CD14-positive monocyte (primary cell): ENCODE results near the gene CIZ1. TPM values are rescaled to one million over a fixed set of nuclear protein-coding genes. Genes with fewer than 3 reads are reported as not detected.

Experiments used
- polyA plus RNA-seq, 3 donors: library from polyadenylated mRNA; depleted of rRNA in 1 of 3; unstranded in 2 of 3; stranded (reverse) in 1 of 3; fragments of 300-500 nt in 2 of 3; fragments of >200 nt in 1 of 3; fragmentation: Illumina TruSeq in 2 of 3; gene quantifications; 1 replicate in 2 of 3; 2 replicates in 1 of 3; pipeline ENCODE4 v1.2.3, GENCODE V29; 2012 to 2021

The CIZ1 gene
- polyA plus RNA-seq, 3 donors, result 3.4 to 53.7 (median 5.9) TPM

Other genes with a start within 250 kb of the CIZ1 start
- gene EEIG1, start 210.6 kb downstream of the CIZ1 start, polyA plus RNA-seq, result 1 to 10 TPM in 2 of 3 donors, under 1 TPM in 1; 0.86 to 2.3 (median 2.1) TPM
- 1 to 10 TPM; 4.6 to 6.5 (median 5.6) TPM for gene NAIF1, start 124.3 kb downstream of the CIZ1 start, polyA plus RNA-seq
- 10 to 100 TPM in 1 of 3 donors, 1 to 10 TPM in 2; 5.1 to 43.3 (median 6.3) TPM for gene SLC25A25, start 123.3 kb downstream of the CIZ1 start, polyA plus RNA-seq
- 10 to 100 TPM; 42.0 to 71.5 (median 49.4) TPM for gene PTGES2, start 63.8 kb downstream of the CIZ1 start, polyA plus RNA-seq
- under 1 TPM in 1 of 3 donors, not detected in 2; 0.83 TPM for gene LCN2, start 42.1 kb downstream of the CIZ1 start, polyA plus RNA-seq
- gene BBLN, start 31.3 kb downstream of the CIZ1 start, polyA plus RNA-seq, result 10 to 100 TPM; 51.5 to 74.8 (median 54.5) TPM
- 1 to 10 TPM in 1 of 3 donors, under 1 TPM in 2; 0.05 to 4.9 (median 0.56) TPM for gene DNM1, start 11.8 kb upstream of the CIZ1 start, polyA plus RNA-seq
- gene GOLGA2, start 84.4 kb upstream of the CIZ1 start, polyA plus RNA-seq, result 10 to 100 TPM in 1 of 3 donors, 1 to 10 TPM in 2; 2.9 to 34.2 (median 4.6) TPM
- gene SWI5, start 84.7 kb upstream of the CIZ1 start, polyA plus RNA-seq, result 10 to 100 TPM; 14.4 to 18.0 (median 16.2) TPM
- 10 to 100 TPM in 2 of 3 donors, 1 to 10 TPM in 1; 5.9 to 17.0 (median 13.5) TPM for gene TRUB2, start 130.9 kb upstream of the CIZ1 start, polyA plus RNA-seq
- gene COQ4, start 131.3 kb upstream of the CIZ1 start, polyA plus RNA-seq, result 10 to 100 TPM; 19.9 to 32.6 (median 20.4) TPM
- 1 to 10 TPM; 6.8 to 8.9 (median 6.8) TPM for gene SLC27A4, start 149.0 kb upstream of the CIZ1 start, polyA plus RNA-seq
- 10 to 100 TPM; 37.5 to 39.7 (median 38.3) TPM for gene URM1, start 179.8 kb upstream of the CIZ1 start, polyA plus RNA-seq
- gene CERCAM, start 229.3 kb upstream of the CIZ1 start, polyA plus RNA-seq, result 1 to 10 TPM; 1.5 to 2.5 (median 1.8) TPM